ENCODE measurements around the gene LSM14A. TPM values are rescaled to one million over a fixed set of nuclear protein-coding genes. Genes with fewer than 3 reads are reported as not detected.
A peak's percentile ranks its signal among the peaks of the same experiment; 100 is the strongest.

The LSM14A gene
- total RNA-seq, 1 donor from 2014 or later = 86.1 TPM

- DNase-seq = no peak
Observed at GRCh38 chr19:34256835-34257558, 84.7 kb downstream of the LSM14A start.

DNA sequence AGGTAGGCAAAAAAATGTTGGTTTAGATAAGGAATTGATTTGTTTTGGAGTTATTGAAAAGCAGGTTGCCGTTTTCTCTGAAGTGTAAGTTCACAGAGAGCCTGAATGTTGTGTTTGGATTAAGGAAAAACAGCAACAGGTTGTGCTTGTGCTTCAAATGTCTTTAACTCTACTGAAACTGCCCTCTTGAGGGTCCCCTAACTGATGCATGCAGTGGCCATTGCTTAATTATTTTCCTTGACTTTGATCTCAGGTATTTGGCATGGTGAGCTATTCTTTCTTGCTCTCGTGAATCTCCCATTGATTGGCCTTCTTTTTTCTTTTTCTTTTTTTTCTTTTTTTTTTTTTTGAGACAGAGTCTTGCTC, 85.2 kb downstream of the LSM14A start:
- DNase-seq = no peak

DNA sequence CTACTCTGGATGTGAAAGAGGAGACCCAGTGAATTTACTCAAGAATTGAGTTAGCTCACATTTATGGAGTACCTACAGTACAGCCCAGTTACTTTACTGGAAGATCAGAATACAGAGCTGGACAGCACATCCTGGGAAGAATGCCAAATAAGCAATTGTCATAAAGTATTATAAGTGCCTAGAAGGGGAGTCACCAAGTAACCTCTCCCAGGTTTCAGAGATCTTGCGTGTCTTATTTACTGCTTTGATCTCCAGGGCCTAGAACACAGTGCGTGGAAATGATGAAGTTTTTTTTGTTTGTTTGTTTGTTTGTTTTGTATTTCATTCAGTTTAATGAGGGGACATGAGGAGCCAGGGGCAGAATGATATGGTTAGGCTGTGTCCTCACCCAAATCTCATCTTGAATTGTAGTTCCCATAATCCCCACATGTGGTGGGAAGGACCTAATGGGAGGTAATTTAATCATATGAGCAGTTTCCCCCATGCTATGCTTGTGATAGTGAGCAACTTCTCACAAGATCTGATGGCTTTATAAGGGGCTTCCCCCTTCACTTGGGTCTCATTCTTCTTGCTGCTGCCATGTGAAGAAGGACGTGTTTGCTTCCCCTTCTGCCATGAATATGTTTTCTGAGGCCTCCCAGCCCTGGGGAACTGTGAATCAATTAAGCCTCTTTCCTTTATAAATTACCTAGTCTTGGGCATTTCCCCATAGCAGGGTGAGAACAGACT, 87.2 kb downstream of the LSM14A start:
- DNase-seq = no peak

GRCh38 chr19:34260771-34261173, 88.5 kb downstream of the LSM14A start:
- DNase-seq = peak; percentile 38

- no peak for DNase-seq
Observed at GRCh38 chr19:34261334-34262109, 89.2 kb downstream of the LSM14A start.

DNA sequence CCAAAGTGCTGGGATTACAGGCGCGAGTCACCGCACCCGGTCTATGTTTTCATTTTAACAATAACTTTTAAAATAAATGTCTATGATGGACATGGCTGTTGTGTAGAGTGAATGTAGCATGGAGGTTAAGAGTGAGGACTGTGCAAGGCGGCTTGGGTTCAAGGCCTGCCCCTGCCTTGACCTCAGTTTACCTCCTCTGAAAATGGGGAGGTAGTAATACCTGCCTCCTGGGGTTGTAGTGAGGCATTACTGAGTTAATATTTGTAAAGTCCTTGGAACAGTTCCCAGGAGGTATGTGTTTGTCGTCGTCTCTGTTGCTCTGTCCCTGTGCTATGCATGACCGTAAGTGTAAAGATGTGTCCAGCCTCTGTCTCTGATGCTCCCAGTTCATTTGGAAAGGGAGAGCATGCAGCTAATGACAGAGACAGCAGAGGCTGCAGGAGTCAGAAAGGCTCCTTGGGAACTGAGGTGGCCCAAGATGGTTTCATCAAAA, 91.5 kb downstream of the LSM14A start:
- DNase-seq = no peak

- no peak for DNase-seq
Observed at GRCh38 chr19:34265221-34265650, 92.9 kb downstream of the LSM14A start.

DNA sequence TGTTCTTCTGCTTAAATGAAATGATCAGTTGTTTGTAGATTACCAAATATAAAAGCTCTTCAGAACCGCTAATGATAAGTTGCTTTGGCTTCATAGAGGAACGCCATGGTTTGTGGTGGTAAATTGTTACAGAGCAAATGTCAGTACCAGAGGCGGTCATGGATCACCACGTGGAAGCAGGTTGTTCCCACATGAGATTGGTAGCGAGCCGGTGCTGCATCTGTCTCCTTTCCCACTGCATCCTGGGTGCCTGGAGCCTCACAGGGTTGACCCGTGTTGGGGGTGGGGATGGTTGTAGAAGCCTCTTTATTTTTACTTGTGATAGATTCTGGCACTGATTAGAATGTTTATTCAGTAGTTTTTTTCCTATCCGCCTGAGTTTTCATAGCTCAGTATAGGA, 96.8 kb downstream of the LSM14A start:
- no peak for DNase-seq

GRCh38 chr19:34269489-34269888, 97.2 kb downstream of the LSM14A start:
- DNase-seq = no peak

DNA sequence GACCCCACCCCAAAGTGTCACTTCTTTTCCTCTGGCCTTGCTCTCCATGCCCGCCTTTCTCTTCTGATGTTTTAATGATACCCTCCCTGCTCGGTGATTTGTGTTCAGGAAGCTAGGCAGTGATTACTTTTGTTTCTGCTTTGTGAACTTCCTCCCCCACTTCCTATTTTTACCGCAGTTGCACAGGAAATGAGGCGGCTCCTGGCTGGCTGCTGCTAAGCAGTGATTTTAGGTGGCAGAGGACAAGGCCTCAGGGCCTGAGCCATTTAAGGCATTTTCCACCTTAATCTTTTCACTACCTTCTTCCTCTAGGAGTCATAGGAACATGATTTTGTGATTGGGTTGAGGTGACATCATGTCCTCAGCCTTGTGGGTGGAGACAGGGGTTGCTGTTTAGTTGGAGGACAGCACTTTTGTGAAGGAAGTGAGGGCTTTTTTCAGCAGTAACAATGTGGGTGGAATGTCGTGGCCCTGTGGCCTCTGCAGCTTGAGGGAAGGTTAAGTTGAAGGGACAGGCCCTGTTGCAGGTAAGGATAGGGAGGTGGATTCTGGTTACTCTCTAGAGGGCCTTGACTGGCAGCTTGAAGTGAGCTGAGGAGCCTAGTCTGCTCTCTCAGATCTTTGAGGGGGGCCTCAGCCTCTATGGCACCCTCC, 97.8 kb downstream of the LSM14A start:
- peak; percentile 48 for DNase-seq

DNA sequence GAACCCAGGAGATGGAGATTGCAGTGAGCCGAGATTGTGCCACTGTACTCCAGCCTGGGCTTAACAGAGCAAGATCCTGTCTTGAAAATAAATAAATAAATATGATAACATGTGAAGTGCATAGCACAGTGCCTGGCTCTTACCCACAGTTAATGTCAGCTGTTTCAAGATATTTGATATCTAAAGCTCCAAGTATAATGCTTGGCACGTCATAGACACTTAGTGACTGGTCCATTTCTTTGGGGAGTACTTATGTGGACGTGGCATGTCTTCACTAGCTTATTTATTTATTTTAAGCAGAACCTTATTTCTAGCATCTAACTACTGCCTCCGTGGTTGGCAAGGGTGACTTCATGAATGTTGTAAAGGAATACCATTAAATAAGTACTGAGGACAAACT, 100.8 kb downstream of the LSM14A start:
- no peak for DNase-seq

- no peak for DNase-seq
Observed at GRCh38 chr19:34274284-34274826, 102.1 kb downstream of the LSM14A start.

- DNase-seq = no peak
Observed at GRCh38 chr19:34274827-34275625, 102.7 kb downstream of the LSM14A start.

- no peak for DNase-seq
Observed at GRCh38 chr19:34275705-34276104, 103.4 kb downstream of the LSM14A start.

DNA sequence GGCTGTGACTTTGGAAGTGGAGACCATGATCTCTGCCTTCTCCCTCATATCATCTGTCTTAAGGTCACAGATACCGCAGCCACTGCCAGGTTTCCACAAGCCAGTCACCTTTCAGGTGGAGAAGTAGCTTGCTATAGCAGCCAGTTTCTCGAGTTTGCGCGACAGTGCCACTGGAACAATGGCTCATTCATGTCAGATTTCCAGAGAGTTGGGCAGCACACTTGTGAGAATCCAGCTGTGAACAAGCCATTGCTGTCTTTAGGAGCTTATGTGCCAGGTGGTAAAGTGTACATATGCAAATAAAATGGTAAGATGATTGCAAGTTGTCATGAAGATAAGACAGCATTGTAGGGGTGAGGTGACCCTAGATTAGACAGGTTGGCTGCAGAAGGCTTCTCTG, 104.3 kb downstream of the LSM14A start:
- DNase-seq = no peak

DNA sequence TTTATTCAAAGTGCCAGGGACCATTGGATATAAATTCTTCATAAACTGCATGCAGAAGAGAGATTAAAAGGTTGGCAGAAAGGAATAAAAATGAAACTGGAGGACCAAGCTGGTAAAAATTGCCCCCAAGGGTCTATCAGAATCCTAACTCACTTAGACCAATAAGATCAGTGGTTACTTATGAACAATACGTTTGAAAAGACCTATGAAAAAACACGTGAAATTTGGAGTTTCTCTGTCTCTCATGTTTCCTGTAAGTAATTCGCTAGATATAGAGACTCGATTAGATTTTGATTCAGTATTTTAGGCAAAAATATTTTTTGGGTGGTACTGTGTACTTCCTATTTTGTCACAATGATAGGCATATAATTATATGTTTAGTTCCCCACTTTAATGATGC, 104.9 kb downstream of the LSM14A start:
- no peak for DNase-seq

GRCh38 chr19:34278783-34279182, 106.5 kb downstream of the LSM14A start:
- DNase-seq = no peak

All from tongue (tissue), 2 donors.